Measurements from ENCODE around the gene C18orf54. TPM values are rescaled to one million over a fixed set of nuclear protein-coding genes. Genes with fewer than 3 reads are reported as not detected.

C18orf54 gene
- 1 to 10 TPM; 7.1 to 8.1 TPM for total RNA-seq

DNA sequence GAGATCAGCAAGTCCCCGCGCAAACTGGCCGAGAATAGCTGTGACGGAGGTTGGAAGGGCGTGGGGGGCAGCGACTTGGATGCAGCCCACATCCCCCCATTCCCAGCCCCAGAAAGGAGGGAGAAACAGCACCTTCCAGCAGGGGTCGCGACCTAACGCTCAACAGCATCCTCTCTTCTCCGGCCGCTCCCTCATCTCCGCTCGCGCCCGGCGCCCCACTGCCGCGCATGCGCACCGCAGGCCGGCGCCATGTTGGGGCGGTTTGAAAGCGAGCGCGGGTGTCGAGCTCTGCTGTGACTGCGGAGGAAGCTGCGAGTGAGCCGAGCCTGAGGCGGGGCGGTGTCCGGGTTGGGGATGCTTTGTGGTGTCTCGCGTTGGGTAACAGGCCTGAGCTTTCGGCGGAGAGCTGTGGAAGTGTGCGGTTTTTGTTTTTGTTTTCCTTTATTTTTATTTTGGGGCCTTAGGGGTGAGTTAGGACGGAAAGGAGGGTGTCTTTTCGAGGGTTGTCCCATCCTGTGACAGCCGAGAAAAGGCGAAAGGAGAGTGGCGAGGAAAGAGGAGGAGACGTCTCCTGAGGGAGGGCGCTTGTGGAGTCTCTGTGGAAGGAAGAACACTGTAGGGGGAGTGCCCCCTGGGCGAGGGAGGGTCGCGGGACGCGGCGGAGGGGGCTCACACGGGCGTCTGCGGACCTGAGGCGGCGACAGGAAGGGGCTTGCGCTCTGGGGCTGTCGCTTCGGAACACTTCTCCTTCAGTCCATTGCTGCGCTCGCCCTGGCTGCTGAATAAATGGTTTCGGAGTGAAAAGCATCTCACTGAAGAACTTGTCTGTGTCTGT is at the start of gene C18orf54, which contains the start of gene STARD6:
TSS of gene C18orf54 (plus strand) at position 247 of the 835 bp plus-strand sequence. CDS start 2,667 bp downstream, outside the sequence.
TSS of gene STARD6 (minus strand) at position 199 of the 835 bp plus-strand sequence. CDS start 3,285 bp downstream, outside the sequence.

Other genes with a start within 250 kb of the C18orf54 start
- 10 to 100 TPM; 91.9 to 95.1 TPM for gene MBD2, start 133.2 kb upstream of the C18orf54 start, total RNA-seq
- 10 to 100 TPM; 27.5 to 28.3 TPM for gene POLI, start 88.4 kb upstream of the C18orf54 start, total RNA-seq
- gene STARD6, start within 50 bp of the C18orf54 start, total RNA-seq = not detected
- not detected for gene DYNAP, start 233.3 kb downstream of the C18orf54 start, total RNA-seq

Data from activated naive CD4-positive, alpha-beta T cell treated with anti-CD3 and anti-CD28 coated beads, Interleukin-2, amount 10 ng/mL, durations not matched to agents 5 hours and 36 hours (primary cell).